Nephron progenitor cell (in vitro differentiated cells): ENCODE data around the gene SH3BP5.

ENCODE experiments used
- DNase-seq: peaks from one replicate; pipeline ENCODE4 v3.0.0; 2021
- H3K27ac Mint-ChIP-seq: 2 replicates; pipeline ENCODE4 v1.8.0; 2021; ENCODE audit warnings: mild to moderate bottlenecking, moderate library complexity, mixed read lengths
- H3K27me3 Mint-ChIP-seq: 2 replicates; pipeline ENCODE4 v1.8.0; 2021; ENCODE audit warnings: mild to moderate bottlenecking, low read depth, mixed read lengths; ENCODE audit not compliant: poor library complexity
- H3K36me3 Mint-ChIP-seq: 2 replicates; pipeline ENCODE4 v1.8.0; 2021; ENCODE audit warnings: low read depth, mixed read lengths
- H3K4me1 Mint-ChIP-seq: 2 replicates; pipeline ENCODE4 v1.8.0; 2021; ENCODE audit warnings: mixed read lengths
- H3K4me3 Mint-ChIP-seq: 2 replicates; pipeline ENCODE4 v1.8.0; 2021; ENCODE audit warnings: mild to moderate bottlenecking, moderate library complexity, mixed read lengths
- H3K9me3 Mint-ChIP-seq: 2 replicates; pipeline ENCODE4 v1.8.0; 2021; ENCODE audit warnings: mild to moderate bottlenecking, moderate library complexity, mixed read lengths
- CTCF ChIP-seq: fragments of 200-600 bp; sonication (generic); IDR thresholded peaks from 2 replicates; pipeline ENCODE4 v1.5.0; 2021; ENCODE audit warnings: antibody characterized with exemption

The SH3BP5 gene

GRCh38 chr3:15290736-15291135, 41.6 kb downstream of the SH3BP5 start:
- peaks cover 4% of the 10 kb centered on the region for H3K36me3 Mint-ChIP-seq
- TF ChIP-seq CTCF, result no peak
- no peak for DNase-seq
- no peak overlapping the region for H3K27ac Mint-ChIP-seq
- peaks cover 10% of the 10 kb centered on the region for H3K27me3 Mint-ChIP-seq
- peaks cover 24% of the 10 kb centered on the region for H3K4me1 Mint-ChIP-seq
- no peaks in the 10 kb centered on the region for H3K9me3 Mint-ChIP-seq
- H3K4me3 Mint-ChIP-seq, result no peak overlapping the region

- Mint-ChIP-seq H3K27ac (no peak overlapping the region), H3K4me1 (peaks cover 24% of the 10 kb centered on the region), H3K36me3 (no peaks in the 10 kb centered on the region), H3K27me3 (peaks cover 12% of the 10 kb centered on the region), H3K9me3 (no peaks in the 10 kb centered on the region), H3K4me3 (no peak overlapping the region)
- no peak for TF ChIP-seq CTCF
- DNase-seq, result no peak
These were observed 42.7 kb downstream of the SH3BP5 start for GRCh38 chr3:15289661-15290060.

GRCh38 chr3:15288331-15289035, 43.9 kb downstream of the SH3BP5 start:
- Mint-ChIP-seq H3K27ac (no peak overlapping the region), H3K27me3 (peaks cover 12% of the 10 kb centered on the region), H3K36me3 (no peaks in the 10 kb centered on the region), H3K4me1 (peaks cover 25% of the 10 kb centered on the region), H3K9me3 (no peaks in the 10 kb centered on the region), H3K4me3 (no peak overlapping the region)
- no peak for DNase-seq
- no peak for TF ChIP-seq CTCF

- H3K9me3 Mint-ChIP-seq, result no peaks in the 10 kb centered on the region
- no peak overlapping the region for H3K27ac Mint-ChIP-seq
- peaks cover 18% of the 10 kb centered on the region for H3K4me1 Mint-ChIP-seq
- H3K36me3 Mint-ChIP-seq, result no peaks in the 10 kb centered on the region
- no peak for DNase-seq
- TF ChIP-seq CTCF, result no peak
- peaks cover 12% of the 10 kb centered on the region for H3K27me3 Mint-ChIP-seq
- H3K4me3 Mint-ChIP-seq, result no peak overlapping the region
These were observed 44.6 kb downstream of the SH3BP5 start for GRCh38 chr3:15287565-15288330.

GRCh38 chr3:15286022-15286421, 46.4 kb downstream of the SH3BP5 start:
- no peak for TF ChIP-seq CTCF
- Mint-ChIP-seq H3K27me3 (peaks cover 12% of the 10 kb centered on the region), H3K4me1 (peaks cover 7% of the 10 kb centered on the region), H3K27ac (no peak overlapping the region), H3K9me3 (no peaks in the 10 kb centered on the region), H3K4me3 (no peak overlapping the region), H3K36me3 (no peaks in the 10 kb centered on the region)
- DNase-seq, result no peak
